Lung (tissue), 12 donors: ENCODE results near the gene SLC12A3. TPM values are rescaled to one million over a fixed set of nuclear protein-coding genes. Genes with fewer than 3 reads are reported as not detected.
"Not testable (repeated sequence)": the region's sequence is repeated elsewhere in the genome, so short reads cannot be mapped to it uniquely, and the experiment has no call there.

Experiments used
- ATAC-seq: fragments of 200-7000 bp; cut with Tn5 transposase; one replicate; pipeline ENCODE4 v1.9.1; 2020; ENCODE audit warnings: moderate number of reproducible peaks; ENCODE audit not compliant: insufficient read depth, low FRiP score
- DNase-seq, 3 donors: peaks; one replicate each; pipeline ENCODE4 v3.0.0-alpha.2; 2013 to 2017
- H3K27ac ChIP-seq, 2 donors: one replicate each; pipeline ENCODE4 v1.5.1; 2013; ENCODE audit warnings: mild to moderate bottlenecking in 2 of 2, moderate library complexity in 2 of 2, control low read depth in 1 of 2, inconsistent platforms in 1 of 2, low read depth in 1 of 2, low read length in 1 of 2
- H3K27me3 ChIP-seq, 3 donors: one replicate each; pipeline ENCODE4 v1.5.1; 2013; ENCODE audit warnings: low read length in 2 of 3; ENCODE audit not compliant: control insufficient read depth in 3 of 3, insufficient read depth in 3 of 3
- H3K36me3 ChIP-seq, 4 donors: one replicate each; pipeline ENCODE4 v1.5.1; 2013; ENCODE audit warnings: low read length in 4 of 4, mild to moderate bottlenecking in 1 of 4, moderate library complexity in 1 of 4; ENCODE audit not compliant: control insufficient read depth in 4 of 4, insufficient read depth in 4 of 4
- H3K4me1 ChIP-seq, 5 donors: one replicate each; pipeline ENCODE4 v1.5.1; 2013; ENCODE audit warnings: low read length in 5 of 5, mild to moderate bottlenecking in 2 of 5, moderate library complexity in 1 of 5; ENCODE audit not compliant: control insufficient read depth in 5 of 5, insufficient read depth in 5 of 5
- H3K4me3 ChIP-seq: one replicate; pipeline ENCODE4 v1.5.1; 2013; ENCODE audit warnings: mild to moderate bottlenecking, control low read depth, moderate library complexity
- H3K9ac ChIP-seq, 2 donors: one replicate each; pipeline ENCODE4 v1.5.1; 2013; ENCODE audit warnings: low read length in 2 of 2, control low read depth in 1 of 2; ENCODE audit not compliant: insufficient read depth in 1 of 2
- H3K9me3 ChIP-seq, 4 donors: one replicate each; pipeline ENCODE4 v1.5.1; 2013; ENCODE audit warnings: low read length in 3 of 4, mild to moderate bottlenecking in 1 of 4, moderate library complexity in 1 of 4; ENCODE audit not compliant: control insufficient read depth in 4 of 4, insufficient read depth in 3 of 4
- WGBS, 2 donors: extraction: QIAGEN DNeasy Blood & Tissue Kit; methylation state at CpG; one replicate each; pipeline ENCODE4 v1.1.7; 2013; 5-methylcytosine and 5-hydroxymethylcytosine counted together
- polyA plus RNA-seq, 2 donors: library from polyadenylated mRNA; stranded (reverse); fragments of 200-250 nt; gene quantifications; one replicate each; pipeline ENCODE4 v1.2.1, GENCODE V29; 2013
- total RNA-seq, 2 donors: library from RNA; depleted of rRNA in 1 of 2; stranded (reverse); fragments of >200 nt in 1 of 2; gene quantifications; one replicate each; pipeline ENCODE4 v1.2.1, GENCODE V29; 2014 to 2021
- TF ChIP-seq, protein P1 (sequence below): IDR thresholded peaks from 2 replicates; pipeline ENCODE4 v1.5.1; 2012; ENCODE audit warnings: mild to moderate bottlenecking; ENCODE audit errors: control extremely low read depth, extremely low read depth
- donor health status: control.
- donor health status: control.
- donor health status: Bipolar disorder and iron deficiency.
- donor health status: healthy.
- donor health status: DM: yes; HTN: yes; CAD: no.

SLC12A3 gene
- total and polyA plus RNA-seq, 4 donors, result 0.04 to 0.07 TPM; not detected in 2

DNA sequence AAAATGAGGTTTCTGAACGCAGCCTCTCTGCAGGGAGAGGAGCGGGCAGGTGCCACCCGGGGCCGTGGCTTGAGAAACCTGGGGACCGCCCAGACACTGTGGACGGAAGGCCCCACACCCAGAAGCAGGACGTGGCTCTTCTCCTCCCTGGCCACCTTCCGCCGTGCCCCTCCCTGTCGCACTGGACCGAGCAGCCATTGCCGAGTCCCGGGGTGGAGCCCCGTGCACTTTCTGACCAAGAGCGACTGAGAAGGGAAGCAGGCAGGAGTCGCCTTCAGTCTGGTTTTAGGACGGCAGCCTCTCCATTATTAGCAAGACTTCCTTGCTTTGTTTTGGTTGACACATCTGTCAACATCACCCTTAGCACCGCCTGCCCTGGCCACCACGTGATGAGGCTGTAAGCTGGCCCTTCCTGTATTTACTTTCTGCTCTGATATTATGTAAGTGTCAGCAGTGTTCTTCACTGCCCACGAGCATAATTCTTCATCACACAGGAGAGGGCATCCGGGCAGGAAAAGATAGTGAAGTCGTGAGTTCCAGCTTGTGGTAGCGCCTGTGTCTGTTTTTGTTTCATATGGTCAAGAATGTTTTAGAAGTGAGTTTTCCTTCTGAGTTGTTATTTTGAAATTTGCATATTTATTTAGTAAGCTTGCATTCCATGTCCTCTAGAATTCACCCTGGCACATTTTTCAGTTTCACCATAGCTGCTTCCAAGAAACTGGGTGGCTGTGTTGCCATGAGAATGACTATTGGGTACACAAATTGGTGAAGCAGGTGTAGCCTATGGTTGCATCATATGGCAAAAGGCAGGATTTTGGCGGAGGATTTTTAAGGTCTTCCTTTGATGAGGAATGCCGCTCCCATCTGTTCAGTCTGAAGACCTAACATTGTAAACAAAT lies 68.0 kb downstream of the SLC12A3 start:
- Histone ChIP-seq H3K9ac (peak overlapping the region; percentile 92), H3K4me3 (peak overlapping the region; percentile 98), H3K9me3 (no peaks in the 10 kb centered on the region), H3K27ac (peak overlapping the region; percentile 99 to 100), H3K4me1 (peaks cover 0 to 28% (median 6%) of the 10 kb centered on the region in 5 donors), H3K27me3 (no peaks in the 10 kb centered on the region), H3K36me3 (peaks cover 7 to 29% (median 17%) of the 10 kb centered on the region in 4 donors)
- DNase-seq (peak; percentile 79 to 90 (median 87)), ATAC-seq (peak; percentile 64)
- TF ChIP-seq, protein P1, sequence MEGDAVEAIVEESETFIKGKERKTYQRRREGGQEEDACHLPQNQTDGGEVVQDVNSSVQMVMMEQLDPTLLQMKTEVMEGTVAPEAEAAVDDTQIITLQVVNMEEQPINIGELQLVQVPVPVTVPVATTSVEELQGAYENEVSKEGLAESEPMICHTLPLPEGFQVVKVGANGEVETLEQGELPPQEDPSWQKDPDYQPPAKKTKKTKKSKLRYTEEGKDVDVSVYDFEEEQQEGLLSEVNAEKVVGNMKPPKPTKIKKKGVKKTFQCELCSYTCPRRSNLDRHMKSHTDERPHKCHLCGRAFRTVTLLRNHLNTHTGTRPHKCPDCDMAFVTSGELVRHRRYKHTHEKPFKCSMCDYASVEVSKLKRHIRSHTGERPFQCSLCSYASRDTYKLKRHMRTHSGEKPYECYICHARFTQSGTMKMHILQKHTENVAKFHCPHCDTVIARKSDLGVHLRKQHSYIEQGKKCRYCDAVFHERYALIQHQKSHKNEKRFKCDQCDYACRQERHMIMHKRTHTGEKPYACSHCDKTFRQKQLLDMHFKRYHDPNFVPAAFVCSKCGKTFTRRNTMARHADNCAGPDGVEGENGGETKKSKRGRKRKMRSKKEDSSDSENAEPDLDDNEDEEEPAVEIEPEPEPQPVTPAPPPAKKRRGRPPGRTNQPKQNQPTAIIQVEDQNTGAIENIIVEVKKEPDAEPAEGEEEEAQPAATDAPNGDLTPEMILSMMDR, result no peak
- 2 to 5% methylated on average over 25 of the region's 25 CpGs for WGBS, 2 donors

DNA sequence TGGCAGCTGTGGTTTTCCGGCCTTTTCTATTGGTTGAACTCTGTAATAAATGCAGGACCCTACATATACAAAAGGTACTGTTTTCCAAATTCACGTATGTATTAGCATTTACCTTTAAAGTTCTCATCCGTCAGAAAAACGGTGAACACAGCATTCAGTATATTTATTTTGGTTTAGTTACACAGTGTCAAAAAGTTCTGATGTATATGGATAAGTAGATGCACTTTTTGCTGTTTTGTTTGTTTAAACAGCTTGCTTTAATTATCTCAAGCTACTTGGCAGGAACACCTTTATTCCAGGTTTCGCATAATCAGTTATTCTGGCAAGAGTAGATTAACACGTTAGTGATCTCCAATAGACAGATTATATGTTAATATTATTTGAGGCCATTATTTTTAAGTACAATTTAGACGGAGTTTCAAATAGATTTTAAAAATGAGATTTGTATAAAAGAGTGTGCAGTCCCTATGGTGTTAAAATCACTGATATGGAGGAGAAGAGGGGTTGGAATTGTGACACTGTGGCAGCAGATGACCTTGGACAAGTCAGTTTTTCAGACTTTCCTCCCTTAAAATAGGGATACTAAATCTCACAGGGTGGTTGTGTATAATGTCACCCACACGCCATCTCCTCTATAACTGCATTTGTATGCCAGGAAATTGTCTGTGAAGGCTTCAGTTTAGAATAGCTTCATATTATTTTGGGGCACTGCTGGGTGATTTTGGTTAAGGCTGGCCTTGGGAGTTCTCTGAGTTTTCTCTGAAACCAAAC lies 69.0 kb downstream of the SLC12A3 start:
- 28 to 56% methylated on average over 8 of the region's 8 CpGs for WGBS, 2 donors
- TF ChIP-seq, protein P1, result no peak
- H3K27me3 ChIP-seq, result no peaks in the 10 kb centered on the region
- peak overlapping the region; percentile 50 for H3K4me3 ChIP-seq
- H3K4me1 ChIP-seq, result peaks cover 0 to 28% (median 12%) of the 10 kb centered on the region in 5 donors
- no peak for ATAC-seq
- no peaks in the 10 kb centered on the region for H3K9me3 ChIP-seq
- no peak for DNase-seq
- peak overlapping the region in 1 of 2 donors; percentile 62 for H3K9ac ChIP-seq
- H3K27ac ChIP-seq, result peak overlapping the region in 1 of 2 donors; percentile 99
- H3K36me3 ChIP-seq, result peaks cover 15 to 37% (median 22%) of the 10 kb centered on the region in 4 donors

DNA sequence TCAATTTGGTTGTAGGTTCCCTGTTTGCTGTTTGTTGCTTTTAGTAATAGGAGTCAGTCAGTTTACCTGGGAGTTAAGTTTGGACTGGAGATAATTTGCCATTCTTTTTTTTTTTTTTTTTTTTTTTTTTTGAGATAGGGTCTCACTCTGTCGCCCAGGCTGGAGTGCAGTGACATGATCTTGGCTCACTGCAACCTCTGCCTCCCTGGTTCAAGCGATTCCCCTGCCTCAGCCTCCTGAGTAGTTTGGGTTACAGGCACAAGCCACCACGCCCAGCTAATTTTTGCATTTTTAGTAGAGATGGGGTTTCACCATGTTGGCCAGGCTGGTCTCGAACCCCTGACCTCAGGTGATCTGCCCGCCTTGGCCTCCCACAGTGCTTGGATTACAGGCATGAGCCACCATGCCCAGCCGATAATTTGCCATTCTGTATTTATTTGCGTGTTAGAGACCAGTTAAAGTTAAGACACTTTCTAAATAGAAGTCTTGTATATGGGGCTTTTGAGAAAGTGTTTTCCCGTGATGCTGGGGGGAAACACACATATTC lies 69.7 kb downstream of the SLC12A3 start:
- DNase-seq, ATAC-seq, H3K27ac ChIP-seq, H3K27me3 ChIP-seq, H3K9me3 ChIP-seq: not testable (repeated sequence)
- H3K4me1 ChIP-seq, result peaks cover 0 to 28% (median 16%) of the 10 kb centered on the region in 5 donors
- H3K9ac ChIP-seq, result peak overlapping the region in 1 of 2 donors; percentile 4
- WGBS, 2 donors, result 37 to 71% methylated on average over 8 of the region's 8 CpGs
- H3K36me3 ChIP-seq, result peaks cover 19 to 43% (median 28%) of the 10 kb centered on the region in 4 donors
- H3K4me3 ChIP-seq, result peak overlapping the region; percentile 31
